ENCODE measurements around the gene DAAM2. TPM values are rescaled to one million over a fixed set of nuclear protein-coding genes. Genes with fewer than 3 reads are reported as not detected.

DAAM2 gene
- total RNA-seq: 12.5 TPM

- DNase-seq (ENCODE audit: low spot score): no peak
These were observed at the start of gene DAAM2 for GRCh38 chr6:39791850-39792539. Gene DAAM2 (plus strand): TSS chr6:39792376. CDS start chr6:39856303, 63,927 bp downstream.

- no peak for DNase-seq (ENCODE audit: low spot score)
These were observed 45.4 kb upstream of the DAAM2 start for GRCh38 chr6:39746795-39747194.

GRCh38 chr6:39752835-39753724, 39.1 kb upstream of the DAAM2 start:
- no peak for DNase-seq (ENCODE audit: low spot score)

- DNase-seq (ENCODE audit: low spot score): no peak
These were observed 38.5 kb upstream of the DAAM2 start for GRCh38 chr6:39753725-39754045.

GRCh38 chr6:39754514-39755115, 37.6 kb upstream of the DAAM2 start:
- no peak for DNase-seq (ENCODE audit: low spot score)

GRCh38 chr6:39755231-39755630, 36.9 kb upstream of the DAAM2 start:
- DNase-seq (ENCODE audit: low spot score): no peak

- no peak for DNase-seq (ENCODE audit: low spot score)
These were observed 35.6 kb upstream of the DAAM2 start for GRCh38 chr6:39756582-39756981.

GRCh38 chr6:39758905-39759605, 33.1 kb upstream of the DAAM2 start:
- no peak for DNase-seq (ENCODE audit: low spot score)

GRCh38 chr6:39760226-39760952, 31.8 kb upstream of the DAAM2 start:
- DNase-seq (ENCODE audit: low spot score): no peak

- DNase-seq (ENCODE audit: low spot score): no peak
These were observed 26.6 kb upstream of the DAAM2 start for GRCh38 chr6:39765508-39766065.

- DNase-seq (ENCODE audit: low spot score): peak; percentile 26
These were observed 23.2 kb upstream of the DAAM2 start for GRCh38 chr6:39769012-39769411.

GRCh38 chr6:39770446-39770845, 21.7 kb upstream of the DAAM2 start:
- no peak for DNase-seq (ENCODE audit: low spot score)

GRCh38 chr6:39772559-39773273, 19.5 kb upstream of the DAAM2 start:
- no peak for DNase-seq (ENCODE audit: low spot score)

- no peak for DNase-seq (ENCODE audit: low spot score)
These were observed 18.4 kb upstream of the DAAM2 start for GRCh38 chr6:39773782-39774181.

- no peak for DNase-seq (ENCODE audit: low spot score)
These were observed 15.6 kb upstream of the DAAM2 start for GRCh38 chr6:39776581-39776980.

GRCh38 chr6:39777218-39777617, 15.0 kb upstream of the DAAM2 start:
- DNase-seq (ENCODE audit: low spot score): no peak

GRCh38 chr6:39777661-39778060, 14.5 kb upstream of the DAAM2 start:
- no peak for DNase-seq (ENCODE audit: low spot score)

- no peak for DNase-seq (ENCODE audit: low spot score)
These were observed 13.5 kb upstream of the DAAM2 start for GRCh38 chr6:39778581-39779255.

GRCh38 chr6:39785281-39785680, 6.9 kb upstream of the DAAM2 start:
- no peak for DNase-seq (ENCODE audit: low spot score)

GRCh38 chr6:39786649-39787048, 5.5 kb upstream of the DAAM2 start:
- no peak for DNase-seq (ENCODE audit: low spot score)
